Pulmonary artery endothelial cell (primary cell): ENCODE results near the gene PPP1R26. TPM values are rescaled to one million over a fixed set of nuclear protein-coding genes. Genes with fewer than 3 reads are reported as not detected.

ENCODE experiments used
- DNase-seq: peaks from one replicate; pipeline ENCODE4 v3.0.0-alpha.2; 2011; ENCODE audit warnings: low read depth, low spot score
- total RNA-seq: library from RNA; depleted of rRNA; stranded (reverse); fragments of >200 nt; gene quantifications from 2 replicates; pipeline ENCODE4 v1.2.3, GENCODE V29; 2014

PPP1R26 gene
- total RNA-seq, 1 donor from 2014 or later: 16.6 TPM

- no peak for DNase-seq
Observed at GRCh38 chr9:135464181-135464580, 15.4 kb upstream of the PPP1R26 start.

GRCh38 chr9:135468854-135469521, 10.6 kb upstream of the PPP1R26 start:
- no peak for DNase-seq

GRCh38 chr9:135471791-135472640, 7.6 kb upstream of the PPP1R26 start:
- DNase-seq: no peak

GRCh38 chr9:135473972-135474543, 5.5 kb upstream of the PPP1R26 start:
- no peak for DNase-seq

GRCh38 chr9:135474915-135475314, 4.7 kb upstream of the PPP1R26 start:
- DNase-seq: no peak

GRCh38 chr9:135476561-135477355, 2.8 kb upstream of the PPP1R26 start:
- DNase-seq: no peak

- no peak for DNase-seq
Observed at GRCh38 chr9:135478191-135478590, 1.4 kb upstream of the PPP1R26 start.

GRCh38 chr9:135478829-135479468, 633 bp upstream of the PPP1R26 start:
- no peak for DNase-seq

GRCh38 chr9:135480071-135480939, 723 bp downstream of the PPP1R26 start:
- no peak for DNase-seq

- DNase-seq: no peak
Observed at GRCh38 chr9:135480940-135481310, 1.3 kb downstream of the PPP1R26 start.

GRCh38 chr9:135482015-135482754, 2.6 kb downstream of the PPP1R26 start:
- DNase-seq: no peak

GRCh38 chr9:135484460-135485277, 5.1 kb downstream of the PPP1R26 start:
- no peak for DNase-seq

- DNase-seq: no peak
Observed at GRCh38 chr9:135485385-135485784, 5.8 kb downstream of the PPP1R26 start.

GRCh38 chr9:135485832-135486231, 6.2 kb downstream of the PPP1R26 start:
- no peak for DNase-seq

GRCh38 chr9:135486267-135487065, 6.9 kb downstream of the PPP1R26 start:
- no peak for DNase-seq

GRCh38 chr9:135487281-135488012, 7.9 kb downstream of the PPP1R26 start:
- no peak for DNase-seq

- DNase-seq: no peak
Observed at GRCh38 chr9:135488013-135488330, 8.4 kb downstream of the PPP1R26 start.
